OCI-LY7 (cell line): ENCODE measurements around the gene AKAP11. TPM values are rescaled to one million over a fixed set of nuclear protein-coding genes. Genes with fewer than 3 reads are reported as not detected.

Experiments used
- BruUV-seq: library from RNA; stranded (reverse); fragments of 400-500 nt; replicated peaks from 2 replicates; lab custom pipeline; 2021; lab: Mats Ljungman, UMichigan
- CTCF ChIA-PET: fragments of 300-600 bp; sonication (Branson Sonifier 250); formaldehyde crosslinking; loops from one replicate; lab custom pipeline; 2022; ENCODE audit warnings: antibody characterized with exemption; ENCODE audit not compliant: unreplicated experiment; lab: Charles Lee
- POLR2A ChIA-PET: fragments of 300-600 bp; sonication (Branson Sonifier 250); formaldehyde crosslinking; loops from one replicate; lab custom pipeline; 2022; ENCODE audit warnings: antibody characterized with exemption; lab: Charles Lee
- DNase-seq: peaks from one replicate; pipeline ENCODE4 v3.0.0-alpha.2; 2015; ENCODE audit warnings: low spot score
- H2AFZ ChIP-seq: fragments of 200-600 bp; sonication (generic), shearing (Covaris generic); 2 replicates; pipeline ENCODE4 v1.6.1; 2014; ENCODE audit warnings: mild to moderate bottlenecking, antibody characterized with exemption, low read length, moderate library complexity
- H3K27ac ChIP-seq: fragments of 200-600 bp; sonication (generic); 2 replicates; pipeline ENCODE4 v1.5.1; 2014; ENCODE audit warnings: mixed run types, low read depth, mild to moderate bottlenecking, moderate library complexity, low read length, inconsistent platforms; ENCODE audit not compliant: poor library complexity, severe bottlenecking
- H3K36me3 ChIP-seq: fragments of 200-600 bp; sonication (generic); 2 replicates; pipeline ENCODE4 v1.6.1; 2014; ENCODE audit warnings: mild to moderate bottlenecking, antibody characterized with exemption, low read length, moderate library complexity, mixed read lengths; ENCODE audit not compliant: insufficient read depth
- H3K4me1 ChIP-seq: fragments of 200-600 bp; sonication (generic); 2 replicates; pipeline ENCODE4 v1.5.1; 2014; ENCODE audit warnings: mild to moderate bottlenecking, low read length; ENCODE audit not compliant: insufficient read depth, poor library complexity, severe bottlenecking
- H3K4me2 ChIP-seq: fragments of 200-600 bp; sonication (generic); 2 replicates; pipeline ENCODE4 v1.6.1; 2014; ENCODE audit warnings: mild to moderate bottlenecking, low read length
- H3K4me3 ChIP-seq: fragments of 200-600 bp; sonication (generic); 2 replicates; pipeline ENCODE4 v1.5.1; 2014; ENCODE audit warnings: mild to moderate bottlenecking, low read depth, low read length; ENCODE audit not compliant: poor library complexity, severe bottlenecking
- H3K79me2 ChIP-seq: fragments of 200-600 bp; sonication (generic); 2 replicates; pipeline ENCODE4 v1.6.1; 2016; ENCODE audit warnings: low read depth, mild to moderate bottlenecking, low read length, moderate library complexity, mixed read lengths; ENCODE audit not compliant: insufficient read depth
- H3K9me2 ChIP-seq: fragments of 200-600 bp; sonication (generic); 2 replicates; pipeline ENCODE4 v1.6.1; 2016; ENCODE audit warnings: mild to moderate bottlenecking, low read length, mixed read lengths; ENCODE audit not compliant: insufficient read depth
- H3K9me3 ChIP-seq: fragments of 200-600 bp; sonication (generic); 2 replicates; pipeline ENCODE4 v1.6.1; 2014; ENCODE audit warnings: mild to moderate bottlenecking, mixed run types, low read length, mixed read lengths
- H4K20me1 ChIP-seq: fragments of 200-600 bp; sonication (generic); 2 replicates; pipeline ENCODE4 v1.6.1; 2014; ENCODE audit warnings: mild to moderate bottlenecking, antibody characterized with exemption, low read length, moderate library complexity, mixed read lengths; ENCODE audit not compliant: insufficient read depth
- EZH2phosphoT487 ChIP-seq: fragments of 200-600 bp; sonication (generic); IDR thresholded peaks from 2 replicates; pipeline ENCODE4 v1.6.1; 2018; ENCODE audit warnings: low read depth, borderline replicate concordance, mild to moderate bottlenecking, mixed run types, antibody characterized with exemption, low read length, moderate library complexity, mixed read lengths
- intact Hi-C: fragments of 100-400 bp; cut with micrococcal nuclease; formaldehyde crosslinking; loops from one replicate; pipeline ENCODE4 v1.10.0; 2022; ENCODE audit not compliant: unreplicated experiment
- total RNA-seq, 2 experiments: library from RNA; depleted of rRNA in 1 of 2; stranded (reverse); fragments of >200 nt in 1 of 2; shearing (Covaris generic) in 1 of 2; gene quantifications; 2 replicates each; pipeline ENCODE4 v1.2.3, GENCODE V29; 2014 to 2022
- TF ChIP-seq, protein P1 (sequence below): fragments of 200-600 bp; sonication (generic); conservative IDR thresholded peaks from 2 replicates; pipeline ENCODE4 v1.5.1; 2014; ENCODE audit warnings: mild to moderate bottlenecking, antibody characterized with exemption, low read length, moderate library complexity, mixed read lengths

The AKAP11 gene
- total RNA-seq, 2 experiments from 2014 or later, result 13.6 to 29.2 TPM

DNA sequence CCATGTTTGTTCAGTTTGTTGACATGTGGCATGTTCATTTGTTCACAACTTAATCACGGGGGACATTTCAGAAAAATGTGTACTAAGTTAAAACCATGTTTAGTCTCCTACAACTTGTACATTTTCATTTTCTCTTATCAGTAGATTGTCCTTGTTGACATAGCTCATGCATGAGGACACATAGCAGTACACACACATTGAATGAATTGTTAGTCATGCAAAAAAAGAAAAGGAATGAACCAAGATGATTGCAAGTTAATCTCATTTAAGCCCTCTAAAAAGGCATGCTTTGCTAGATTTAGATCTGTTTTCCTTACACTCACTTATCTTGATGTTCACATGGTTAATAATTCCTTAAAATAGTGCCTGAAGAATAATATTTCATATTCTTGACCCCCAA, 38.2 kb upstream of the AKAP11 start:
- H3K9me2 ChIP-seq, result no peaks in the 10 kb centered on the region
- H4K20me1 ChIP-seq, result no peaks in the 10 kb centered on the region
- intact Hi-C loops, result no loop called here
- H3K9me3 ChIP-seq, result no peaks in the 10 kb centered on the region
- H3K27ac ChIP-seq, result no peak overlapping the region
- H3K36me3 ChIP-seq, result 0 out of 2 replicates have a peak, but pooled peaks cover 3% of the 10 kb centered on the region
- BruUV-seq, result no TSS peak
- TF ChIP-seq, protein P1, sequence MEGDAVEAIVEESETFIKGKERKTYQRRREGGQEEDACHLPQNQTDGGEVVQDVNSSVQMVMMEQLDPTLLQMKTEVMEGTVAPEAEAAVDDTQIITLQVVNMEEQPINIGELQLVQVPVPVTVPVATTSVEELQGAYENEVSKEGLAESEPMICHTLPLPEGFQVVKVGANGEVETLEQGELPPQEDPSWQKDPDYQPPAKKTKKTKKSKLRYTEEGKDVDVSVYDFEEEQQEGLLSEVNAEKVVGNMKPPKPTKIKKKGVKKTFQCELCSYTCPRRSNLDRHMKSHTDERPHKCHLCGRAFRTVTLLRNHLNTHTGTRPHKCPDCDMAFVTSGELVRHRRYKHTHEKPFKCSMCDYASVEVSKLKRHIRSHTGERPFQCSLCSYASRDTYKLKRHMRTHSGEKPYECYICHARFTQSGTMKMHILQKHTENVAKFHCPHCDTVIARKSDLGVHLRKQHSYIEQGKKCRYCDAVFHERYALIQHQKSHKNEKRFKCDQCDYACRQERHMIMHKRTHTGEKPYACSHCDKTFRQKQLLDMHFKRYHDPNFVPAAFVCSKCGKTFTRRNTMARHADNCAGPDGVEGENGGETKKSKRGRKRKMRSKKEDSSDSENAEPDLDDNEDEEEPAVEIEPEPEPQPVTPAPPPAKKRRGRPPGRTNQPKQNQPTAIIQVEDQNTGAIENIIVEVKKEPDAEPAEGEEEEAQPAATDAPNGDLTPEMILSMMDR, result no peak
- no peak for TF ChIP-seq EZH2phosphoT487
- DNase-seq, result no peak
- POLR2A ChIA-PET, result interaction anchor here (1.2 kb wide), 1 partner anchor 35 kb away, joined by 3 read pairs; no protein-coding TSS in a partner anchor
- no peak overlapping the region for H2AFZ ChIP-seq
- no peaks in the 10 kb centered on the region for H3K79me2 ChIP-seq
- H3K4me3 ChIP-seq, result no peak overlapping the region
- CTCF ChIA-PET, result no interaction called here
- no peak overlapping the region for H3K4me2 ChIP-seq
- no peaks in the 10 kb centered on the region for H3K4me1 ChIP-seq

DNA sequence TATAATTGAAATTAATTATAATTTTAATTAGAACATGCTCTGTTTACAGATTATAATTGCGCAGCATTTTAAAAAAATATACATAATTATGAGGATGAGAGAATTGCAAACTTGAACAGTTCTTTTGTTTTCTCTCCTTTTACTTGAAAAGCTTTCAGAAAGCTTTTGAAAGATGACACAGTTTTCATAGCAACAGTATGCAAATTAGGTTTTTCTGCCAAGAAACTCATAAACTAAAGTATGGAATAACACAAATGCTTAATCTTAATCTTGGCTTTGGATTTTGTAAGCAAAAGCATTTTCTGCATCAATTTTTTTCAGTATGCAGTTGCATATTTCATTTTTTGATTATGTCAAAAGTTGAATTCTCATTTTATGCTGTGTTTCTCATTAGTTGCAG, 32.8 kb upstream of the AKAP11 start:
- intact Hi-C loops, result no loop called here
- H3K79me2 ChIP-seq, result no peaks in the 10 kb centered on the region
- H3K4me1 ChIP-seq, result no peaks in the 10 kb centered on the region
- H3K27ac ChIP-seq, result no peak overlapping the region
- H3K9me3 ChIP-seq, result no peaks in the 10 kb centered on the region
- POLR2A ChIA-PET, result no interaction called here
- H3K9me2 ChIP-seq, result no peaks in the 10 kb centered on the region
- TF ChIP-seq, protein P1, result no peak
- no peak for TF ChIP-seq EZH2phosphoT487
- no peak overlapping the region for H3K4me3 ChIP-seq
- no peaks in the 10 kb centered on the region for H3K36me3 ChIP-seq
- CTCF ChIA-PET, result no interaction called here
- no peak for DNase-seq
- H4K20me1 ChIP-seq, result no peaks in the 10 kb centered on the region
- H2AFZ ChIP-seq, result no peak overlapping the region
- no peak overlapping the region for H3K4me2 ChIP-seq
- BruUV-seq, result no TSS peak

DNA sequence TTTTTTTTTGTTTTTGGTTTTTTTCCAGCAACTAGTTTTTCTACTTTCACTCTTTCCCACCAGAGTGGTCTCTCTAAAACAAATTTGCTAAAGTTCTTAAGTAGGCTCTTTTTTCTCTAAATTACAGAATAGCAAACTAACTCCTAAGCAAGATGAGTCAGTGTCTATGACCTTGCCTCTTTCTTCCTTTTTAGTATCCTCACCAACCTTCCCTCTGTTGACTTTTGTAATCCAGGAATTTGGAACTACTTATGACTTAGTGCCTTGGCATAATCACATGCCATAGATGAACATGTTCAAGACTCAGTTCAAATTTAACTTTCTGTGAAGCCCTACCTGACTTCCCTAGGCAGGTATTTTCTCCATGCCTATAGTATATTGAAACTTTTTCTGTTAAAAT, 32.3 kb upstream of the AKAP11 start:
- intact Hi-C loops, result no loop called here
- H3K4me3 ChIP-seq, result no peak overlapping the region
- H3K4me2 ChIP-seq, result no peak overlapping the region
- no peak for DNase-seq
- no peaks in the 10 kb centered on the region for H3K79me2 ChIP-seq
- H2AFZ ChIP-seq, result no peak overlapping the region
- ChIA-PET CTCF (no interaction called here), POLR2A (interaction anchor here (1.0 kb wide), 1 partner anchor 12 kb away, joined by 3 read pairs; no protein-coding TSS in a partner anchor)
- no peaks in the 10 kb centered on the region for H3K4me1 ChIP-seq
- BruUV-seq, result no TSS peak
- no peaks in the 10 kb centered on the region for H3K9me2 ChIP-seq
- H4K20me1 ChIP-seq, result no peaks in the 10 kb centered on the region
- H3K36me3 ChIP-seq, result no peaks in the 10 kb centered on the region
- H3K27ac ChIP-seq, result no peak overlapping the region
- TF ChIP-seq, protein P1, result no peak
- no peaks in the 10 kb centered on the region for H3K9me3 ChIP-seq
